Neuron (in vitro differentiated cells): Measurements from ENCODE around the gene PCSK5.

Experiments
- H2AFZ ChIP-seq: one replicate; pipeline ENCODE4 v1.6.1; 2013; ENCODE audit warnings: low read depth, mild to moderate bottlenecking, inconsistent platforms, low read length, moderate library complexity
- H3K27me3 ChIP-seq: one replicate; pipeline ENCODE4 v1.6.1; 2013; ENCODE audit warnings: low read length; ENCODE audit not compliant: insufficient read depth
- H3K36me3 ChIP-seq: one replicate; pipeline ENCODE4 v1.6.1; 2013; ENCODE audit warnings: low read length; ENCODE audit not compliant: insufficient read depth
- H3K4me1 ChIP-seq: one replicate; pipeline ENCODE4 v1.6.1; 2013; ENCODE audit warnings: low read length; ENCODE audit not compliant: insufficient read depth
- H3K4me3 ChIP-seq: 2 replicates; pipeline ENCODE4 v1.5.1; 2013; ENCODE audit warnings: mild to moderate bottlenecking, low read length, moderate library complexity
- H3K9me3 ChIP-seq: one replicate; pipeline ENCODE4 v1.6.1; 2013; ENCODE audit warnings: low read length

Gene PCSK5

GRCh38 chr9:76200315-76200714, 309.8 kb downstream of the PCSK5 start:
- Histone ChIP-seq H3K36me3 (no peaks in the 10 kb centered on the region), H3K4me1 (peaks cover 3% of the 10 kb centered on the region), H3K9me3 (no peaks in the 10 kb centered on the region)

GRCh38 chr9:76200745-76201144, 310.3 kb downstream of the PCSK5 start:
- Histone ChIP-seq H2AFZ (no peak overlapping the region), H3K36me3 (no peaks in the 10 kb centered on the region), H3K27me3 (no peaks in the 10 kb centered on the region), H3K4me3 (no peak overlapping the region), H3K9me3 (no peaks in the 10 kb centered on the region), H3K4me1 (peaks cover 3% of the 10 kb centered on the region)

More at GRCh38 chr9:76200315-76200714, 309.8 kb downstream of the PCSK5 start:
- H3K4me3 ChIP-seq: no peak overlapping the region
- H3K27me3 ChIP-seq: no peaks in the 10 kb centered on the region
- no peak overlapping the region for H2AFZ ChIP-seq

DNA sequence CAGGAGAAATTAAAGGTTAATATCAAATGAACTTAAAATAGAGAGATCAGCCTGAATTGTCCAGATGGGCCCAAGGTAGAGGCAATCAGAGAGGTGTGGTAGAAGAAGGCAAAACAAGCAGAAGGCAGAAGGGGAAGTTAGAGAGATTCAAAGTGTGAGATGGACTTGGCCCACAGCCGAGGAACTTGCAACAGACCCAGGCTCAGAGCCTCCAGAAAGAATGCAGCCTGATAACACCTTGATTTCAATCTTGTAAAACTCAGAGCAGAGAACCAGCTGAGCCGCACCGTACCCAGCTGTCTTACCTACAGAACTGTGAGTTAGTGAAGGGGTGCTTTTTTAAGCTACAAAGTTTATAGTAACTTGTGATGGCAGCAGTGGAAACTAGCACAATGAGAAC, 312.9 kb downstream of the PCSK5 start:
- H3K4me3 ChIP-seq: no peak overlapping the region
- no peaks in the 10 kb centered on the region for H3K27me3 ChIP-seq
- no peaks in the 10 kb centered on the region for H3K36me3 ChIP-seq
- peaks cover 12% of the 10 kb centered on the region for H3K4me1 ChIP-seq
- no peak overlapping the region for H2AFZ ChIP-seq
- no peaks in the 10 kb centered on the region for H3K9me3 ChIP-seq

- H3K4me3 ChIP-seq: no peak overlapping the region
- no peak overlapping the region for H2AFZ ChIP-seq
- no peaks in the 10 kb centered on the region for H3K9me3 ChIP-seq
- no peaks in the 10 kb centered on the region for H3K36me3 ChIP-seq
- H3K4me1 ChIP-seq: peaks cover 9% of the 10 kb centered on the region
- no peaks in the 10 kb centered on the region for H3K27me3 ChIP-seq
Observed at GRCh38 chr9:76206821-76207220, 316.3 kb downstream of the PCSK5 start.

DNA sequence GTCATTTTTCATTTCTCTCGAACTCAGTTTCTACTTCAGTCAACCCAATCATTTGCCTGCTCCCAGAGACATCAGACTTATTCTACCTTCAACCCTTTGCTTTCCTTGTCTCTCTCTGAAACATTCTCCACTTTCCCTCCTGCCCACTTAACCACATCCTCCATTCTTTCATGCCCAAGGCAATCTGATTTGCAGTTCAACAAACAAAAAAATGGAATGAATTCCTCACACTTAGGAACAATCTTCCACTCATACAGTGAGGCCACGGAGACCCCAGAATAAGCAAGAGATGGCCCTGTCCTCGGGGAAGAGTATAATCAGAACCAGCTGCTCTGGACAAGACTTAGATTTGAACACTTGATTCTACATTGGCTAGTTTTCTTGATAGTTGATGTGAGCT, 323.3 kb downstream of the PCSK5 start:
- Histone ChIP-seq H2AFZ (no peak overlapping the region), H3K9me3 (no peaks in the 10 kb centered on the region), H3K4me3 (no peak overlapping the region), H3K27me3 (no peaks in the 10 kb centered on the region), H3K36me3 (no peaks in the 10 kb centered on the region), H3K4me1 (peaks cover 10% of the 10 kb centered on the region)

- Histone ChIP-seq H3K36me3 (no peaks in the 10 kb centered on the region), H3K4me1 (peaks cover 14% of the 10 kb centered on the region), H3K27me3 (no peaks in the 10 kb centered on the region), H2AFZ (no peak overlapping the region), H3K4me3 (no peak overlapping the region), H3K9me3 (no peaks in the 10 kb centered on the region)
Observed at GRCh38 chr9:76215066-76215465, 324.6 kb downstream of the PCSK5 start.

DNA sequence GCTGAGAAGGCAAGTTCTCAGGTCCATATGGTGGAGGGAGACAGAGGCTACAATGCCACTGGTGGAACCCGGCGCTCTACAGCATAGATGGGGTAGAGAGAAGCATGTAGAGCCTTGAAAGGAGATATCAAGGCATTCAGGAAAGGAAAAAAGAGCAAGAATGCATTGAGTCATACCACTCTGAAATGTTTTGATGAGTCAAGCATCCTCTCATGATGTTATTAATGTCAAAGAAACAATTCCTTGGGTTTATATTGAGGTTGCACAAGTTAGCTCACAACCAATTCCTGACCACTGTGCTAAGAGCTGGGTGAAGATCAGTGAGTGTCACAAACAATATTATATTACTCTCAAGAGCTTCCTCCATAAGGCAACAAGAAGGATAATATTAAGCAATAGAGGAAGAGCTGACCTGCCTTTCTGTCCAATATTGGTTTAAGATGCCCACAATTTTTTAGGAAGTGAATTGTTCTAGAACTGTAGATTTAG, 325.7 kb downstream of the PCSK5 start:
- no peak overlapping the region for H3K4me3 ChIP-seq
- no peaks in the 10 kb centered on the region for H3K27me3 ChIP-seq

GRCh38 chr9:76218117-76218885, 327.8 kb downstream of the PCSK5 start:
- H3K36me3 ChIP-seq: no peaks in the 10 kb centered on the region
- H3K4me3 ChIP-seq: no peak overlapping the region
- no peaks in the 10 kb centered on the region for H3K9me3 ChIP-seq
- peaks cover 14% of the 10 kb centered on the region for H3K4me1 ChIP-seq
- no peaks in the 10 kb centered on the region for H3K27me3 ChIP-seq
- H2AFZ ChIP-seq: no peak overlapping the region

More for the DNA sequence above, 325.7 kb downstream of the PCSK5 start:
- H3K9me3 ChIP-seq: no peaks in the 10 kb centered on the region
- no peak overlapping the region for H2AFZ ChIP-seq
- H3K36me3 ChIP-seq: no peaks in the 10 kb centered on the region
- peaks cover 14% of the 10 kb centered on the region for H3K4me1 ChIP-seq

GRCh38 chr9:76218886-76219445, 328.5 kb downstream of the PCSK5 start:
- no peaks in the 10 kb centered on the region for H3K9me3 ChIP-seq
- no peak overlapping the region for H2AFZ ChIP-seq
- no peaks in the 10 kb centered on the region for H3K36me3 ChIP-seq
- H3K4me1 ChIP-seq: peaks cover 14% of the 10 kb centered on the region
- H3K27me3 ChIP-seq: no peaks in the 10 kb centered on the region
- no peak overlapping the region for H3K4me3 ChIP-seq

GRCh38 chr9:76219560-76220151, 329.2 kb downstream of the PCSK5 start:
- Histone ChIP-seq H3K36me3 (no peaks in the 10 kb centered on the region), H3K4me1 (peaks cover 14% of the 10 kb centered on the region), H3K27me3 (no peaks in the 10 kb centered on the region), H3K9me3 (no peaks in the 10 kb centered on the region), H3K4me3 (no peak overlapping the region), H2AFZ (no peak overlapping the region)

GRCh38 chr9:76221423-76221822, 330.9 kb downstream of the PCSK5 start:
- H3K36me3 ChIP-seq: no peaks in the 10 kb centered on the region
- H3K27me3 ChIP-seq: no peaks in the 10 kb centered on the region
- peaks cover 14% of the 10 kb centered on the region for H3K4me1 ChIP-seq
- H3K4me3 ChIP-seq: no peak overlapping the region
- H3K9me3 ChIP-seq: no peaks in the 10 kb centered on the region
- H2AFZ ChIP-seq: no peak overlapping the region

DNA sequence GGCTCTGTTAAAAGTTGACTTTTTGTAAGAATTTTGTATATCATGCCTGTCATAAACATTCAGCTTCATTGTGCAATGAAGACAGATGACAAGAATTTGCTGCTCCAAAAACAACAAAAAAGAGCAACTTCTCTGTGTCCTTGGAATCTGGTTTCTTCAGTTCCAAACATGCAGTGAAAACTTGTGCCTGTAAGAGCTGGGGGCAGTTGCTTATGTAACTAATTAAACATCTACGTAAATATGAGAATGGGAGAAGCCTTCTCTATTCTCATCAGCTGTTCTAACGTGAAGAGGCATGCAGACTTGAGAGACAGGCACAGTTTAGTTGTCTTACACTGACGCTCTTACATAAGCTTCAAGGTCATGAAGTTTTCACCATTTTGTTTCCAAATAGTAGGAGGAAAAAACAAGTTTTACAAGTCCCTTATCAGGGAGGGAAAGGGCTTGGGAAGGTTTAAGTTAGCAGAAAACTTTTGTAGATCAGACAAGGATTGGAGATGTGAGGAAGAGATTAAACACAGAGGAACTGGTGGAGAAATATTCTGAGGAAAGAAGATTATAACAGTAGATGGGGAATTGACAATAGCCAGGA, 333.4 kb downstream of the PCSK5 start:
- H3K4me3 ChIP-seq: no peak overlapping the region

DNA sequence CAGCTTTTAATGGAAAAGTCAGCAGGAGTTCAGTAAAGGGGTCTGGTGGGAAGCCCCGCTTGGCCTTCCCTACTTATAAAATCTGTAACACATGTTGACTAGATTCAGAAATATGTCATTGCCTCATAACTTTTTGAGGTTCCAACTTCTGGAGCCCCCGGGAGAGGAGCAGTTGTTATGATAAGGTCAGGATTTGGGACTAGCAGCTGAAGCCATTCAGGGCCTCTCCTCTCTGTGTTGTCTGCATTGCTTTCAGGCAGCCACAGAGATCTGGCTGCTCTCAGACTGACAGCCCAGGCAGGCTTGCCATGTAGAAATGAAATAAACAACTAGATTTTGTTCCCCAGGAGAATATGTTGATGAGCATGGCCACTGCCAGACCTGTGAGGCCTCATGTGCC, 336.7 kb downstream of the PCSK5 start:
- no peaks in the 10 kb centered on the region for H3K27me3 ChIP-seq
- no peak overlapping the region for H3K4me3 ChIP-seq
- H3K9me3 ChIP-seq: no peaks in the 10 kb centered on the region

More for the DNA sequence above, 333.4 kb downstream of the PCSK5 start:
- Histone ChIP-seq H3K4me1 (peaks cover 3% of the 10 kb centered on the region), H2AFZ (no peak overlapping the region), H3K9me3 (no peaks in the 10 kb centered on the region), H3K36me3 (no peaks in the 10 kb centered on the region), H3K27me3 (no peaks in the 10 kb centered on the region)

More for the DNA sequence above, 336.7 kb downstream of the PCSK5 start:
- no peaks in the 10 kb centered on the region for H3K36me3 ChIP-seq
- no peak overlapping the region for H2AFZ ChIP-seq
- H3K4me1 ChIP-seq: no peaks in the 10 kb centered on the region
